ENCODE data around the gene FMN2. TPM values are rescaled to one million over a fixed set of nuclear protein-coding genes. Genes with fewer than 3 reads are reported as not detected.

FMN2 gene
- total RNA-seq, 1 experiment from 2014 or later, result not detected

DNA sequence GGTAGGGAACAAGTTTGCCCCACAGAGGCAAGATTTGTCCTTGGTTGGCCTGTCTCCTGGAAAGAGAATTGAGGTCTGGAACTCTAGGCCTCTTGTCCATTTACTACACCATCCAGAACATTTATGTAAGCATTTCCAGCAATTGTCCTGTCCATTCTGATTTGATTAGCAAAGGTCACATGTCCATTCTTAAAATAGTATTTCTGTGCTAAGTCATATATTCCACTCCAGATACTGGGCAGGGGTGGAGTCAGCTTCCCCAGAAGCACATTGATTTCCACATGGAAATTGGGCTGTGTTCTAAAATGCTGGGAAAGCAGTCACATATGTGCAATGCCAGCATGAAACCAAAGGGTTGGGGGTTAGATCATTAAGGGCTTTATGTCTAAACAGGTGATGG, 21.5 kb upstream of the FMN2 start:
- H3K4me1 ChIP-seq (ENCODE audit: low read length), result no peaks in the 10 kb centered on the region
- H3K4me3 ChIP-seq (ENCODE audit: low read length), result no peak overlapping the region
- no peak overlapping the region for H2AFZ ChIP-seq (ENCODE audit: low read length)
- H3K9ac ChIP-seq (ENCODE audit: low read length), result no peak overlapping the region
- no peak overlapping the region for H3K4me2 ChIP-seq (ENCODE audit: low read depth, low read length, poor library complexity, severe bottlenecking)
- H3K79me2 ChIP-seq (ENCODE audit: low read length), result no peaks in the 10 kb centered on the region
- H3K27ac ChIP-seq (ENCODE audit: low read length), result no peak overlapping the region
- H3K9me2 ChIP-seq (replicated peaks; ENCODE audit: insufficient read depth, low read length), result no peaks in the 10 kb centered on the region
- H3K9me3 ChIP-seq (ENCODE audit: low read length), result no peaks in the 10 kb centered on the region
- H3K27me3 ChIP-seq (ENCODE audit: low read length), result no peaks in the 10 kb centered on the region
- DNase-seq, result no peak
- H3K36me3 ChIP-seq (ENCODE audit: insufficient read depth, low read length), result no peaks in the 10 kb centered on the region
- H4K20me1 ChIP-seq (ENCODE audit: insufficient read depth, low read depth, low read length), result no peaks in the 10 kb centered on the region

DNA sequence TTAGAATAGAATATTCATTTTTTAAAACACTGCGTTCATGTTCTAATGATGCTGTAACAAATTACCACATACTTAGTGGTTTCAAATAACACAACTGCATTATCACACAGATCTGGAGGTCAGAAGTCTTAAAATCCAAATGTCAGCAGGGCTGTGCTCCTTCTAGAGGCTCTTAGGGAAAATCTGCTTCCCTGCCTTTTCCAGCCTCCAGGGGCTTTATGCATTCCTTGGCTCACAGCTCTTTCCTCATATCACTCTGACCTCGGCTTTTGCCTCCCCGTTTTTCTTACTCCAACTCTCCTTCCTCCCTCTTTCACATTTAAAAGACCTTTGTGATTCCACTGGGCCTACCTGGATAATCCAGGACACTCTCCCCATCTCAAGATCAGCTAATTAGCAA, 18.6 kb upstream of the FMN2 start:
- H3K36me3 ChIP-seq (ENCODE audit: insufficient read depth, low read length), result no peaks in the 10 kb centered on the region
- no peaks in the 10 kb centered on the region for H3K27me3 ChIP-seq (ENCODE audit: low read length)
- H3K9ac ChIP-seq (ENCODE audit: low read length), result no peak overlapping the region
- no peak for DNase-seq
- no peak overlapping the region for H2AFZ ChIP-seq (ENCODE audit: low read length)
- H3K9me3 ChIP-seq (ENCODE audit: low read length), result no peaks in the 10 kb centered on the region
- H3K79me2 ChIP-seq (ENCODE audit: low read length), result no peaks in the 10 kb centered on the region
- no peak overlapping the region for H3K4me3 ChIP-seq (ENCODE audit: low read length)
- no peaks in the 10 kb centered on the region for H4K20me1 ChIP-seq (ENCODE audit: insufficient read depth, low read depth, low read length)
- H3K4me2 ChIP-seq (ENCODE audit: low read depth, low read length, poor library complexity, severe bottlenecking), result no peak overlapping the region
- H3K9me2 ChIP-seq (replicated peaks; ENCODE audit: insufficient read depth, low read length), result no peaks in the 10 kb centered on the region
- H3K27ac ChIP-seq (ENCODE audit: low read length), result no peak overlapping the region
- no peaks in the 10 kb centered on the region for H3K4me1 ChIP-seq (ENCODE audit: low read length)

DNA sequence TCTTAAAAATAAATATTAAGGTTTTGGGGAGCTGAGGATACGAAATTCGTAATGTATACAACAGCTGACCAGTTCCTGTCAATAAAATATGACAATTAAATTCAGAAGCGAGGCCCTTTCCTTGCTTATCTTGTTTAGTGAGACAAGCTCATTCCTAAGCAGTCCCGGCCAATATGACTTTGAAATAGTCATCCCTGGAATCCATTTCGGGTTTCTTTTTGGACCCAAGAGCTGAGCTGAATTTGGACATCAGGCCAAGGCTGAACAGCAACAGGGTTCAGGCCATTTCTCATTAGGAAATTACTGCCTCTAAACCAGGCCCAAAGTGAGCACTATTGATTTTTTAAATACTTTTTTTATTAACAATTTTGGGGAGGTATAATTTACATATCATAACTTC, 17.3 kb upstream of the FMN2 start:
- Histone ChIP-seq H3K9me2 (replicated peaks; ENCODE audit: insufficient read depth, low read length) (no peaks in the 10 kb centered on the region), H3K4me3 (ENCODE audit: low read length) (no peak overlapping the region), H3K4me1 (ENCODE audit: low read length) (no peaks in the 10 kb centered on the region), H3K27ac (ENCODE audit: low read length) (no peak overlapping the region), H3K36me3 (ENCODE audit: insufficient read depth, low read length) (no peaks in the 10 kb centered on the region), H2AFZ (ENCODE audit: low read length) (no peak overlapping the region), H4K20me1 (ENCODE audit: insufficient read depth, low read depth, low read length) (no peaks in the 10 kb centered on the region), H3K9ac (ENCODE audit: low read length) (no peak overlapping the region), H3K9me3 (ENCODE audit: low read length) (no peaks in the 10 kb centered on the region), H3K27me3 (ENCODE audit: low read length) (no peaks in the 10 kb centered on the region), H3K4me2 (ENCODE audit: low read depth, low read length, poor library complexity, severe bottlenecking) (no peak overlapping the region), H3K79me2 (ENCODE audit: low read length) (no peaks in the 10 kb centered on the region)
- no peak for DNase-seq

DNA sequence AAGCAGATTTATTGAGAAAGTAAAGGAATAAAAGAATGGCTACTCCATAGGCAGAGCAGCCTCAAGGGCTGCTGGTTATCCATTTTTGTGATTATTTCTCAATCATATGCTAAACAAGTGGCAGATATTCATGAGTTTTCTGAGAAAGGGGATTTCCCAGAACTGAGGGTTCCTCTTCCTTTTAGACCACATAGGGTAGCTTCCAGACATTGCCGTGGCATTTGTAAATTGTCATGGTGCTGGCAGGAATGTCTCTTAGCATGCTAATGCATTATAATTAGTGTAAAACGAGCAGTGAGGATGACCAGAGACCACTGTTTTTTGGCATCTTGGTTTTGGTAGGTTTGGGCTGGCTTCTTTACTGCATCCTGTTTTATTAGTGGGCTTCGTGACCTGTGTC, 16.8 kb upstream of the FMN2 start:
- Histone ChIP-seq H3K27me3 (ENCODE audit: low read length) (no peaks in the 10 kb centered on the region), H2AFZ (ENCODE audit: low read length) (no peak overlapping the region)

DNA sequence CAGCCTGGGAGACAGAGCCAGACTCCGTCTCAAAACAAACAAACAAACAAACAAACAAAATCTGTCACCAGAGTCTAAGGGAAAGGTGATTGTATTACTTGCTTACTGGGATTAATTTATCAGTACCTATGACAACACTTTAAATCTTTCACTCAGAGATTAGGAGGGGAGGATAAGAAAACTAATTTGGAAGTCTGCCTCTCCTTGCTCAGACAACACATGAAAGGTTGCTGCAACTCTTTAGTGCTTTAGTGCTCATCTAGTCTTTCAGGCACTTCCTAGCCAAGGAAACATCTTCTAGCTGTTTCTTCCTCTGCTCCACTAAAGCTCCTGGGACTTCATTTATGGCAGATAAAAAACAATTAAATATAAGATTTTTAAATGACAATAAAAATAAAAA, 7.3 kb upstream of the FMN2 start:
- Histone ChIP-seq H3K27ac (ENCODE audit: low read length) (no peak overlapping the region), H3K9me2 (replicated peaks; ENCODE audit: insufficient read depth, low read length) (no peaks in the 10 kb centered on the region), H3K79me2 (ENCODE audit: low read length) (no peaks in the 10 kb centered on the region), H4K20me1 (ENCODE audit: insufficient read depth, low read depth, low read length) (no peaks in the 10 kb centered on the region), H3K4me2 (ENCODE audit: low read depth, low read length, poor library complexity, severe bottlenecking) (no peak overlapping the region), H3K9me3 (ENCODE audit: low read length) (no peaks in the 10 kb centered on the region), H2AFZ (ENCODE audit: low read length) (no peak overlapping the region), H3K27me3 (ENCODE audit: low read length) (no peaks in the 10 kb centered on the region), H3K4me3 (ENCODE audit: low read length) (no peak overlapping the region), H3K36me3 (ENCODE audit: insufficient read depth, low read length) (no peaks in the 10 kb centered on the region), H3K9ac (ENCODE audit: low read length) (no peak overlapping the region), H3K4me1 (ENCODE audit: low read length) (no peaks in the 10 kb centered on the region)
- no peak for DNase-seq

More for the DNA sequence above, 16.8 kb upstream of the FMN2 start:
- Histone ChIP-seq H3K4me2 (ENCODE audit: low read depth, low read length, poor library complexity, severe bottlenecking) (no peak overlapping the region), H4K20me1 (ENCODE audit: insufficient read depth, low read depth, low read length) (no peaks in the 10 kb centered on the region), H3K4me1 (ENCODE audit: low read length) (no peaks in the 10 kb centered on the region), H3K79me2 (ENCODE audit: low read length) (no peaks in the 10 kb centered on the region), H3K36me3 (ENCODE audit: insufficient read depth, low read length) (no peaks in the 10 kb centered on the region), H3K9ac (ENCODE audit: low read length) (no peak overlapping the region), H3K4me3 (ENCODE audit: low read length) (no peak overlapping the region), H3K9me2 (replicated peaks; ENCODE audit: insufficient read depth, low read length) (no peaks in the 10 kb centered on the region), H3K9me3 (ENCODE audit: low read length) (no peaks in the 10 kb centered on the region), H3K27ac (ENCODE audit: low read length) (no peak overlapping the region)
- no peak for DNase-seq

DNA sequence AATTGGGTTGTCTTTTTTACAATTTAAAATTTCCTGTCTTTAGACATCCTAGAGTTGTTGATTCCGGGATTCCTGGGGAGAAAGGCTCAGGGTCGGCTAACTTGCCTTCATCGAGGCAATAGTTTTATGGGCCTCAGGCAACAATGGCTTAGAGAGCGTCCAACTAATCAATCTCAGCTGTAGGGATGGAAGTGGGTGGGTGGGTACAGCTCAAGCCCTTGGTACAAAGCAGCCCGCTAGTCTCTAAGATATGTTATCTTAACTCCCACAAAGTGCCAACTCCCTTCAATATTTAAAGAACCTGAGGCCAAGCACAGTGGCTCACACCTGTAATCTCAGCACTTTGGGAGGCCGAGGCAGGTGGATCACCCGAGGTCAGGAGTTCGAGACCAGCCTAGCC, 6.9 kb upstream of the FMN2 start:
- Histone ChIP-seq H3K4me3 (ENCODE audit: low read length) (no peak overlapping the region), H3K4me2 (ENCODE audit: low read depth, low read length, poor library complexity, severe bottlenecking) (no peak overlapping the region), H3K9me3 (ENCODE audit: low read length) (no peaks in the 10 kb centered on the region), H3K79me2 (ENCODE audit: low read length) (no peaks in the 10 kb centered on the region), H4K20me1 (ENCODE audit: insufficient read depth, low read depth, low read length) (no peaks in the 10 kb centered on the region), H3K27ac (ENCODE audit: low read length) (no peak overlapping the region), H2AFZ (ENCODE audit: low read length) (no peak overlapping the region), H3K4me1 (ENCODE audit: low read length) (no peaks in the 10 kb centered on the region), H3K27me3 (ENCODE audit: low read length) (no peaks in the 10 kb centered on the region), H3K36me3 (ENCODE audit: insufficient read depth, low read length) (no peaks in the 10 kb centered on the region), H3K9me2 (replicated peaks; ENCODE audit: insufficient read depth, low read length) (no peaks in the 10 kb centered on the region), H3K9ac (ENCODE audit: low read length) (no peak overlapping the region)
- DNase-seq, result no peak

DNA sequence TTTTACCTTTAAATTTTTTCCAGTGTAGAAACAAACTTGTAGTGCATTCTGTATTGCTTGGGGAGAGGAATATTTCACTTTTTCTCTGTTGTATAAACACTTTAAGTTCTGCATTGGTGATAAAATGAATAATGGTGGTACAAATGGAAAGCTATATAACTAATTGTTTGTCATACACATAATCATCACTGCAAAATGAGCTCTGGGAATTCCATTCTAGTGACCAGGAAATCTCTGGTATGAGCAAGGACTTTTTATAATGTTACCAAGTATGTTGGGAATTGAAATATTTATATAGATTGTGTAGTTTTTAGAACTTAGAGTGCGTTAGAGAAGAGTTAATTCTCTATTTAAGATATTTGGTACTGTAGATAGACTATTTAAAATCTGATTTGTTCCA, 5.0 kb upstream of the FMN2 start:
- H3K9me3 ChIP-seq (ENCODE audit: low read length), result no peaks in the 10 kb centered on the region
- no peak overlapping the region for H2AFZ ChIP-seq (ENCODE audit: low read length)
- no peak for DNase-seq

DNA sequence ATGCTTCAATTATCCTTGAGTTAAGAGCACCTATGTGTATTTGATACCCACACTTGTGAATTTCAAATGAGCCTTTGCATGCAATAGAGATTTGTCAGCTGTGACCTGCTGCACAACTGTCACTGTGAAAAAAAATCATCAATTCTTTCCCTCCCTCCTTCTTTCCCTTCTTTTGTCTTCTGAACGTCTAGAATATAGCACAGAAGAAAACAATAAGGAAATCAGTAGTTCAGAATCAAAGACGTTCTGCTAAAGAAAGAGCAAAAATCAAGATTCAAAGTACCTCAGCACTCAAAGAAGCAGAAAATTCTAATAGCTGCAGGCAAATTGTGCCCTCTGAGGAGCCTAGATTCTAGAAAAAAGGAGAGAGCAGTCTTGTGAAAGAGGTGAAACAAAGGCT, 1.7 kb upstream of the FMN2 start:
- H3K36me3 ChIP-seq (ENCODE audit: insufficient read depth, low read length), result no peaks in the 10 kb centered on the region
- no peaks in the 10 kb centered on the region for H3K9me3 ChIP-seq (ENCODE audit: low read length)
- no peaks in the 10 kb centered on the region for H3K79me2 ChIP-seq (ENCODE audit: low read length)
- H3K4me2 ChIP-seq (ENCODE audit: low read depth, low read length, poor library complexity, severe bottlenecking), result no peak overlapping the region
- no peak overlapping the region for H2AFZ ChIP-seq (ENCODE audit: low read length)
- no peak overlapping the region for H3K27ac ChIP-seq (ENCODE audit: low read length)
- no peak for DNase-seq
- H3K9me2 ChIP-seq (replicated peaks; ENCODE audit: insufficient read depth, low read length), result no peaks in the 10 kb centered on the region
- no peaks in the 10 kb centered on the region for H3K27me3 ChIP-seq (ENCODE audit: low read length)
- no peak overlapping the region for H3K4me3 ChIP-seq (ENCODE audit: low read length)
- no peaks in the 10 kb centered on the region for H4K20me1 ChIP-seq (ENCODE audit: insufficient read depth, low read depth, low read length)
- no peaks in the 10 kb centered on the region for H3K4me1 ChIP-seq (ENCODE audit: low read length)
- no peak overlapping the region for H3K9ac ChIP-seq (ENCODE audit: low read length)

More for the DNA sequence above, 5.0 kb upstream of the FMN2 start:
- Histone ChIP-seq H3K4me2 (ENCODE audit: low read depth, low read length, poor library complexity, severe bottlenecking) (no peak overlapping the region), H3K79me2 (ENCODE audit: low read length) (no peaks in the 10 kb centered on the region), H3K4me1 (ENCODE audit: low read length) (no peaks in the 10 kb centered on the region), H3K9me2 (replicated peaks; ENCODE audit: insufficient read depth, low read length) (no peaks in the 10 kb centered on the region), H3K27ac (ENCODE audit: low read length) (no peak overlapping the region), H3K27me3 (ENCODE audit: low read length) (no peaks in the 10 kb centered on the region), H3K4me3 (ENCODE audit: low read length) (no peak overlapping the region), H3K9ac (ENCODE audit: low read length) (no peak overlapping the region), H3K36me3 (ENCODE audit: insufficient read depth, low read length) (no peaks in the 10 kb centered on the region), H4K20me1 (ENCODE audit: insufficient read depth, low read depth, low read length) (no peaks in the 10 kb centered on the region)

DNA sequence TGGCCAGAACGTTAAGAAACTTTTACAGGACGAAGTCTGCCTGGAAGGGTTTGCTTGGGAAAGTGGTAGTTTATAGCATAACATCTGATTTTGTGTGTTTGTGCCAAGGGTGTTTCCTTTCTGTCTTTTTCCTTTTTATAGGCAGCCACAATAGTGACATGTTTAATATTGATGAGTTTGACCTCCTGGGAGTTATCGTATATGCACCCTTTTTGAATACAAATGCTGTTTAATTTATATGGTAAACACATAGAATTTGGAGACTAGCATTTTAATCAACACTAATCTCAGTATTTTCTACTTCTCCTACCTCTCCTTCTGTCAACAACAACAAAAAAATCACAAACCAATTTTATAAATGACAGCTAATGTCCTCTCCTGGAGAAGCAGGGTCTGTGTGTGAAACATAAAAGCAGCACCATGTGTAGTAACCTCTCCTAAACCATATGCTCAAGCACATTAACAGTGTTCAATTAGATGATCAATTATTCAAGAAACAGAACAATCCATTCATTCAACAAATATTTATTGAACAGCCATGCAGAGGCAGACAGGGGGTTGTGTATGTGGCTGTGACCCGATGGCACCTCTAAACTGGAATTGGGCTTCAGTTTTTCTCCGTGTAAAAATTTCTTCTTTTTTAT, 604 bp upstream of the FMN2 start:
- H3K9me2 ChIP-seq (replicated peaks; ENCODE audit: insufficient read depth, low read length), result no peaks in the 10 kb centered on the region
- no peaks in the 10 kb centered on the region for H3K9me3 ChIP-seq (ENCODE audit: low read length)
- DNase-seq, result no peak
- H2AFZ ChIP-seq (ENCODE audit: low read length), result no peak overlapping the region
- no peak overlapping the region for H3K9ac ChIP-seq (ENCODE audit: low read length)
- H3K27me3 ChIP-seq (ENCODE audit: low read length), result no peaks in the 10 kb centered on the region
- no peak overlapping the region for H3K27ac ChIP-seq (ENCODE audit: low read length)
- no peaks in the 10 kb centered on the region for H3K79me2 ChIP-seq (ENCODE audit: low read length)
- H3K4me1 ChIP-seq (ENCODE audit: low read length), result no peaks in the 10 kb centered on the region
- H3K4me3 ChIP-seq (ENCODE audit: low read length), result no peak overlapping the region
- no peak overlapping the region for H3K4me2 ChIP-seq (ENCODE audit: low read depth, low read length, poor library complexity, severe bottlenecking)
- H4K20me1 ChIP-seq (ENCODE audit: insufficient read depth, low read depth, low read length), result no peaks in the 10 kb centered on the region
- no peaks in the 10 kb centered on the region for H3K36me3 ChIP-seq (ENCODE audit: insufficient read depth, low read length)

Data from Karpas-422 (cell line).